Tibial artery (tissue), 4 donors: Measurements from ENCODE around the gene KRT15.

ENCODE experiments used
- DNase-seq, 2 donors: peaks; one replicate each; pipeline ENCODE4 v3.0.0-alpha.2; 2019
- H3K27ac ChIP-seq, 2 donors: fragments of 200-600 bp; sonication (generic) in 1 of 2; 1 replicate in 1 of 2; 2 replicates in 1 of 2; pipeline ENCODE4 v1.5.1; 2018 to 2019; ENCODE audit warnings: mild to moderate bottlenecking in 1 of 2
- H3K27me3 ChIP-seq, 2 donors: fragments of 200-600 bp; sonication (generic) in 1 of 2; one replicate each; pipeline versions ENCODE4 v1.5.1 to v1.6.0; 2016 to 2019
- H3K36me3 ChIP-seq, 3 donors: fragments of 200-600 bp; sonication (generic) in 2 of 3; one replicate each; pipeline ENCODE4 v1.5.1; 2016 to 2019; ENCODE audit warnings: mild to moderate bottlenecking in 2 of 3
- H3K4me1 ChIP-seq, 4 donors: fragments of 200-600 bp; sonication (generic) in 2 of 4; 1 replicate in 3 of 4; 2 replicates in 1 of 4; pipeline ENCODE4 v1.5.1; 2016 to 2019
- H3K4me3 ChIP-seq, 2 donors: fragments of 200-600 bp; sonication (generic) in 1 of 2; 1 replicate in 1 of 2; 2 replicates in 1 of 2; pipeline ENCODE4 v1.5.1; 2018 to 2019; ENCODE audit warnings: mild to moderate bottlenecking in 2 of 2
- H3K9me3 ChIP-seq, 3 donors: fragments of 200-600 bp; sonication (generic) in 1 of 3; one replicate each; pipeline ENCODE4 v1.5.1; 2016 to 2019
- CTCF ChIP-seq, 2 experiments: fragments of 200-600 bp in 1 of 2; fragments of 450-650 bp in 1 of 2; IDR thresholded peaks; one replicate each; pipeline ENCODE4 v1.5.1; 2017 to 2019; ENCODE audit warnings: antibody characterized with exemption in 2 of 2, mild to moderate bottlenecking in 1 of 2, moderate library complexity in 1 of 2
- intact Hi-C: fragments of 100-400 bp; cut with DNase I; formaldehyde crosslinking; loops from one replicate; pipeline ENCODE4 v1.15.0; 2023; ENCODE audit warnings: low total_unique reads

The KRT15 gene

DNA sequence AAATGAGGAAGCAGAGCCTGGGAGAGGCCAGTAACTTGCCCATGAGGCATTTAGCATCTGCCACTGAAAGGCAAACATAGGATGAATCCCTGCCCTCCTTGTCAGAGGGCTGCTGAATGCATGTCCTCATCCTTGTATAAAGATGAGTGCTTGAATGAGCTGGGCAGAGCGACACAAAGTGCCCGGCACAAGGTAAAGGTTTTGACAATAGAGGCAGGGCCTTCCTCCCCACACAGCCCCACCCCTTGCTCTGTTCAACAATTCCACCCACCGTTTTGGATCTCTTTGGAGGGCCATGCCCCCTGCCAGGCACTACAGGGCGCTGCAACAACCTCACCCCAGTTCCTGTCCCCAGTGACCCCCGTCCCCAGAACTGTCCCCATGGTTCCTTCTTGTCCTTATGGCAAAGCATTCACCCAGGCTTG is 10.8 kb upstream of the KRT15 start:
- peaks cover 4 to 38% of the 10 kb centered on the region in 2 donors for H3K27me3 ChIP-seq
- no peak for TF ChIP-seq CTCF (IDR thresholded peaks at IDR 0.05)
- no peak for DNase-seq
- H3K27ac ChIP-seq, result no peak overlapping the region
- no peaks in the 10 kb centered on the region for H3K9me3 ChIP-seq
- H3K36me3 ChIP-seq, result no peaks in the 10 kb centered on the region
- intact Hi-C loops, result no loop called here
- H3K4me3 ChIP-seq, result no peak overlapping the region
- H3K4me1 ChIP-seq, result peaks cover 0 to 14% (median 13%) of the 10 kb centered on the region in 4 donors

GRCh38 chr17:41528959-41529353 is 10.3 kb upstream of the KRT15 start:
- H3K27me3 ChIP-seq, result peaks cover 4 to 38% of the 10 kb centered on the region in 2 donors
- no peak overlapping the region for H3K27ac ChIP-seq
- H3K4me1 ChIP-seq, result peaks cover 0 to 16% (median 13%) of the 10 kb centered on the region in 4 donors
- no peak for DNase-seq
- H3K4me3 ChIP-seq, result no peak overlapping the region
- intact Hi-C loops, result no loop called here
- no peak for TF ChIP-seq CTCF (IDR thresholded peaks at IDR 0.05)
- no peaks in the 10 kb centered on the region for H3K9me3 ChIP-seq
- no peaks in the 10 kb centered on the region for H3K36me3 ChIP-seq

DNA sequence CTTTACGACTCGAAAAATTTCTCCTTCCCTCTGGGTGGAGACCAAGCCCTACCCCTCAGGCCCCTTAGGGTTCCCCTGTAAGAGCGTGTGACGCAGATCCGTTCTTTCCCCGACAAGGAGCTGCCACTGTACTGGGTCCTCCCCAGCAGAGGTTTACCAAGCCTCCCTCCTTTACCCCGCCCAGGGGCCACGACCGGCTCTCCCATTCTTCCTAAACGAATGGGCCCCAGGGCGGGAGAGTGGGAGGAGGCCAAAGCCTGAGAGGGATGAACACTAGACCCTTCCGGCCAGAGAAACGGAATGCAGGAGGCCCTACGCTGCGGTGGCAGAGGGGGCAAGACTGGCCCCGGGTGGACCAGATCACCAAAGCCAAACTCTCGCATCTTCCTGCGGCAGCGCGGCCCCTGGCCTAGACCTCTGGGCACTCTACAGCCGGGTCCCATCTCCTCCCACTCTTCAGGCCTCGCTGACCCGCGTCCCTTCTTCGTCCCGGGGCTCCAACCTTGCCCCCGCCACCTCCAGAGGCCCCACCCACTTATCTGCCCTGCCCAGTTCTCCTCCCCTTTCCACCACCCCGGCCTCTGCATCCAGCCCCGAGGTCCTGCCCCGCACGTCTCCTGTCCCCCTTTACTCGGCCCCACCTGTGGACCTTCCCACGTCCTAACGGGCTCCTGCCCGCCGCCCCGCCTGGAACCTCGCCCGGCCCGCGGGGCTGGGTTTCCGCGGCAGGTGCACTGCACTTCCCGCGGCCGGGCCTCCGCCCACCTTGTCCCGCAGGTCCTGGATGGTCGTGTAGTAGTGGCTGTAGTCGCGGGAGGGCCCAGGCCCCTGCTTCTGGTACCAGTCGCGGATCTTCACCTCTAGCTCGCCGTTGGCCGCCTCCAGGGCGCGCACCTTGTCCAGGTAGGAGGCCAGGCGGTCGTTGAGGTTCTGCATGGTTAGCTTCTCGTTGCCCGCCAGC is 8.7 kb upstream of the KRT15 start:
- DNase-seq, result no peak
- H3K27ac ChIP-seq, result no peak overlapping the region

DNA sequence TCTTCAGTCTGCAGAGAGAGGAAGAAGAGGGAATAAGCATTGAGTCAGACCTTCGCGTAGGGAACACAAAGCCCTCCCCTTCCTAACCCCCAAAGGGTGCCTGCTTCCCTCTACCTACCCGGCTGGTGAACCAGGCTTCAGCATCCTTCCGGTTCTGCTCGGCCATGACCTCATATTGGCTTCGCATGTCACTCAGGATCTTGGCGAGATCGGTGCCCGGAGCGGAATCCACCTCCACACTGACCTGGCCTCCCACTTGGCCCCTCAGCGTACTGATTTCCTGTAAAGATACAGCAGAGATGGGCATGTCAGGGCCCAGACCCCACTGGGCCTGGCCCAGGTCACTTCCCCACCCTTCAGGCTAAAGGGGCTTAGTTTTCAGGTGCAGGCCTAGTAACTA is 5.6 kb upstream of the KRT15 start:
- Histone ChIP-seq H3K4me3 (no peak overlapping the region), H3K36me3 (no peaks in the 10 kb centered on the region), H3K27ac (no peak overlapping the region), H3K27me3 (peaks cover 4 to 57% of the 10 kb centered on the region in 2 donors), H3K9me3 (no peaks in the 10 kb centered on the region), H3K4me1 (peaks cover 0 to 30% (median 13%) of the 10 kb centered on the region in 4 donors)
- intact Hi-C loops, result no loop called here
- TF ChIP-seq CTCF (IDR thresholded peaks at IDR 0.05), result no peak
- DNase-seq, result no peak

More for the DNA sequence above, 8.7 kb upstream of the KRT15 start:
- intact Hi-C loops, result no loop called here
- Histone ChIP-seq H3K27me3 (peaks cover 4 to 41% of the 10 kb centered on the region in 2 donors), H3K36me3 (no peaks in the 10 kb centered on the region), H3K4me3 (peak overlapping the region; percentile 27 to 46), H3K9me3 (no peaks in the 10 kb centered on the region), H3K4me1 (peaks cover 0 to 18% (median 13%) of the 10 kb centered on the region in 4 donors)
- TF ChIP-seq CTCF (IDR thresholded peaks at IDR 0.05), result no peak

GRCh38 chr17:41523787-41524186 is 5.1 kb upstream of the KRT15 start:
- no peaks in the 10 kb centered on the region for H3K36me3 ChIP-seq
- H3K9me3 ChIP-seq, result no peaks in the 10 kb centered on the region
- H3K4me1 ChIP-seq, result peaks cover 0 to 30% (median 13%) of the 10 kb centered on the region in 4 donors
- no peak overlapping the region for H3K27ac ChIP-seq
- H3K4me3 ChIP-seq, result no peak overlapping the region
- TF ChIP-seq CTCF (IDR thresholded peaks at IDR 0.05), result no peak
- intact Hi-C loops, result no loop called here
- no peak for DNase-seq
- H3K27me3 ChIP-seq, result peaks cover 4 to 52% of the 10 kb centered on the region in 2 donors
